A549 (cell line): ENCODE measurements around the gene PLAAT1. TPM values are rescaled to one million over a fixed set of nuclear protein-coding genes. Genes with fewer than 3 reads are reported as not detected.

Source experiments
- ATAC-seq, 2 experiments: fragments of 200-7000 bp in 1 of 2; fragments of >200 bp in 1 of 2; cut with Nextera tagmentation in 1 of 2; cut with Tn5 transposase in 1 of 2; 3 replicates each; pipeline versions ENCODE4 v1.8.0 to v1.9.1; 2018 to 2020; ENCODE audit warnings: mild to moderate bottlenecking in 1 of 2, moderate library complexity in 1 of 2
- CTCF ChIA-PET: fragments of 300-600 bp; sonication (Branson Sonifier 250); formaldehyde crosslinking; extraction: SDS; loops from one replicate; lab custom pipeline; 2021; ENCODE audit warnings: antibody characterized with exemption, inconsistent platforms; lab: Yijun Ruan, JAX
- POLR2A ChIA-PET: fragments of 350-600 bp; formaldehyde crosslinking; extraction: SDS; loops from one replicate; lab custom pipeline; 2021; ENCODE audit warnings: antibody characterized with exemption, inconsistent platforms; lab: Yijun Ruan, JAX
- DNase-seq, 2 experiments: peaks; one replicate each; pipeline versions ENCODE4 v3.0.0 to v3.0.0-alpha.2; 2011 to 2016; ENCODE audit warnings: low read depth in 1 of 2, low spot score in 1 of 2
- FAIRE-seq: peaks from 2 replicates; lab custom pipeline; 2011; peaks lifted over from hg19 to GRCh38; lab: Jason Lieb, UNC
- H3K27ac ChIP-seq, 2 experiments: fragments of >200 bp; sonication (Bioruptor Twin); formaldehyde crosslinking; 3 replicates each; pipeline ENCODE4 v1.5.1; 2016 to 2017
- H3K4me1 ChIP-seq: fragments of >200 bp; sonication (Bioruptor Twin); formaldehyde crosslinking; 3 replicates; pipeline ENCODE4 v1.6.1; 2016
- H3K4me2 ChIP-seq: fragments of >200 bp; sonication (Bioruptor Twin); formaldehyde crosslinking; 3 replicates; pipeline ENCODE4 v1.6.1; 2016
- H3K4me3 ChIP-seq: fragments of >200 bp; sonication (Bioruptor Twin); formaldehyde crosslinking; 3 replicates; pipeline ENCODE4 v1.5.1; 2016
- H3K9me3 ChIP-seq: fragments of >200 bp; sonication (Bioruptor Twin); formaldehyde crosslinking; 3 replicates; pipeline ENCODE4 v1.6.1; 2016
- CBX8 ChIP-seq: fragments of 200-600 bp; sonication (generic); IDR thresholded peaks from 2 replicates; pipeline ENCODE4 v1.6.1; 2016
- CHD4 ChIP-seq: fragments of 200-600 bp; sonication (generic); IDR thresholded peaks from 2 replicates; pipeline ENCODE4 v1.6.1; 2016; ENCODE audit warnings: antibody characterized with exemption, mild to moderate bottlenecking, borderline replicate concordance
- EHF ChIP-seq: fragments of 250-450 bp; sonication (Bioruptor Pico); IDR thresholded peaks from 2 replicates; pipeline ENCODE4 v1.5.0; 2020; ENCODE audit warnings: mild to moderate bottlenecking
- EHMT2 ChIP-seq: fragments of 200-600 bp; sonication (generic); IDR thresholded peaks from 2 replicates; pipeline ENCODE4 v1.6.1; 2016; ENCODE audit warnings: antibody characterized with exemption, low read depth, mild to moderate bottlenecking, moderate library complexity
- EP300 ChIP-seq, 2 experiments: fragments of >200 bp; sonication (Bioruptor Twin); formaldehyde crosslinking; IDR thresholded peaks; 2 replicates in 1 of 2; 3 replicates in 1 of 2; pipeline ENCODE4 v1.6.1; 2016 to 2017
- ESRRA ChIP-seq: fragments of 150-350 bp; IDR thresholded peaks from 2 replicates; pipeline ENCODE4 v1.6.1; 2014; ENCODE audit warnings: mild to moderate bottlenecking, low read length, borderline replicate concordance
- FOSB ChIP-seq: fragments of 250-450 bp; sonication (Bioruptor Pico); IDR thresholded peaks from 2 replicates; pipeline ENCODE4 v1.5.0; 2020; ENCODE audit warnings: mild to moderate bottlenecking, moderate library complexity
- FOSL2 ChIP-seq, 2 experiments: fragments of 450-650 bp in 1 of 2; fragments of >200 bp in 1 of 2; sonication (Bioruptor Twin) in 1 of 2; formaldehyde crosslinking; IDR thresholded peaks; 2 replicates each; pipeline versions ENCODE4 v1.5.0 to v1.6.1; 2016 to 2020; ENCODE audit warnings: mild to moderate bottlenecking in 1 of 2, moderate library complexity in 1 of 2
- FOXS1 ChIP-seq: fragments of 250-450 bp; sonication (Bioruptor Pico); IDR thresholded peaks from 2 replicates; pipeline ENCODE4 v1.5.0; 2020; ENCODE audit warnings: mild to moderate bottlenecking, moderate library complexity
- HEYL ChIP-seq: fragments of 250-450 bp; sonication (Bioruptor Pico); IDR thresholded peaks from 2 replicates; pipeline ENCODE4 v1.8.0; 2021; ENCODE audit warnings: mild to moderate bottlenecking, moderate library complexity
- JUN ChIP-seq, 2 experiments: fragments of >200 bp; sonication (Bioruptor Twin); formaldehyde crosslinking; IDR thresholded peaks; 2 replicates in 1 of 2; 3 replicates in 1 of 2; pipeline ENCODE4 v1.6.1; 2016 to 2017
- KDM5A ChIP-seq: fragments of 200-600 bp; sonication (generic); IDR thresholded peaks from 2 replicates; pipeline ENCODE4 v1.6.1; 2016; ENCODE audit warnings: antibody characterized with exemption, mild to moderate bottlenecking
- MAFK ChIP-seq: fragments of 450-650 bp; IDR thresholded peaks from 2 replicates; pipeline ENCODE4 v1.6.1; 2014; ENCODE audit not compliant: partially characterized antibody
- MYC ChIP-seq: IDR thresholded peaks from 2 replicates; pipeline ENCODE4 v1.6.1; 2012; ENCODE audit warnings: mild to moderate bottlenecking, inconsistent platforms, low read length, improper control_type of control experiment, borderline replicate concordance
- NPAS2 ChIP-seq: fragments of 250-450 bp; sonication (Bioruptor Pico); IDR thresholded peaks from 2 replicates; pipeline ENCODE4 v1.8.0; 2022; ENCODE audit warnings: mild to moderate bottlenecking, moderate library complexity, borderline replicate concordance
- NR3C1 ChIP-seq: fragments of >200 bp; sonication (Bioruptor Twin); formaldehyde crosslinking; IDR thresholded peaks from 3 replicates; pipeline ENCODE4 v1.6.1; 2017
- POLR2AphosphoS2 ChIP-seq: conservative IDR thresholded peaks from 2 replicates; pipeline ENCODE4 v1.6.1; 2012; ENCODE audit warnings: low read length, improper control_type of control experiment, inconsistent platforms
- RAD21 ChIP-seq, 2 experiments: fragments of >200 bp in 1 of 2; sonication (Bioruptor Twin) in 1 of 2; formaldehyde crosslinking in 1 of 2; IDR thresholded peaks in 1 of 2; conservative IDR thresholded peaks in 1 of 2; 2 replicates in 1 of 2; 3 replicates in 1 of 2; pipeline ENCODE4 v1.6.1; 2012 to 2018; ENCODE audit warnings: inconsistent platforms in 1 of 2
- RARB ChIP-seq: fragments of 250-450 bp; sonication (Bioruptor Pico); IDR thresholded peaks from 2 replicates; pipeline ENCODE4 v1.8.0; 2021; ENCODE audit warnings: mild to moderate bottlenecking, moderate library complexity
- RCOR1 ChIP-seq: fragments of 150-350 bp; IDR thresholded peaks from 2 replicates; pipeline ENCODE4 v1.6.1; 2014; ENCODE audit warnings: antibody characterized with exemption, low read length, low read depth
- RNF2 ChIP-seq: fragments of 200-600 bp; sonication (generic); IDR thresholded peaks from 2 replicates; pipeline ENCODE4 v1.6.1; 2016; ENCODE audit warnings: low read depth, mild to moderate bottlenecking, antibody characterized with exemption, moderate library complexity, borderline replicate concordance
- SREBF2 ChIP-seq: fragments of 450-650 bp; IDR thresholded peaks from 2 replicates; pipeline ENCODE4 v1.6.1; 2014; ENCODE audit warnings: mild to moderate bottlenecking, moderate library complexity
- ZC3H11A ChIP-seq: fragments of 450-650 bp; IDR thresholded peaks from 2 replicates; pipeline ENCODE4 v1.6.1; 2014; ENCODE audit warnings: antibody characterized with exemption, mild to moderate bottlenecking
- ZFP36 ChIP-seq: fragments of 450-650 bp; IDR thresholded peaks from 2 replicates; pipeline ENCODE4 v1.6.1; 2014; ENCODE audit warnings: borderline replicate concordance; ENCODE audit not compliant: partially characterized antibody
- ZNF302 ChIP-seq: fragments of 250-450 bp; sonication (Bioruptor Pico); IDR thresholded peaks from 2 replicates; pipeline ENCODE4 v1.9.0; 2021; ENCODE audit warnings: inconsistent platforms, mild to moderate bottlenecking, moderate library complexity
- WGBS: methylation state at CpG from one replicate; pipeline ENCODE4 v1.1.6; 2017; ENCODE audit errors: missing lambda C conversion rate; 5-methylcytosine and 5-hydroxymethylcytosine counted together
- polyA plus RNA-seq, 4 experiments: library from polyadenylated mRNA; depleted of rRNA in 3 of 4; stranded (reverse); fragments of >200 nt; fragmentation: RNase III in 1 of 4; extraction: RNeasy Plus Mini Kit Qiagen cat#74134 plus additional on column Dnase treatment in 1 of 4; gene quantifications; 2 replicates in 3 of 4; 3 replicates in 1 of 4; pipeline ENCODE4 v1.2.3, GENCODE V29; 2011 to 2017
- TF ChIP-seq, protein P1 (sequence below): fragments of >200 bp; sonication (Bioruptor Twin); formaldehyde crosslinking; IDR thresholded peaks from 2 replicates; pipeline ENCODE4 v1.6.1; 2016
- TF ChIP-seq, protein P2 (sequence below): IDR thresholded peaks from 2 replicates; pipeline ENCODE4 v1.6.1; 2012; ENCODE audit warnings: low read depth, borderline replicate concordance
- TF ChIP-seq, protein P3 (sequence below): IDR thresholded peaks from 2 replicates; pipeline ENCODE4 v1.6.1; 2012
- TF ChIP-seq, protein P4 (sequence below): IDR thresholded peaks from 2 replicates; pipeline ENCODE4 v1.6.1; 2012
- TF ChIP-seq, protein P5 (sequence below): fragments of 200-600 bp; sonication (generic); IDR thresholded peaks from 2 replicates; pipeline ENCODE4 v1.6.1; 2016; ENCODE audit warnings: antibody characterized with exemption, mild to moderate bottlenecking, moderate library complexity

Gene PLAAT1
- polyA plus RNA-seq, 2 of the 4 experiments (the other 2 are of a cell fraction): 0.12 TPM; not detected in 1

DNA sequence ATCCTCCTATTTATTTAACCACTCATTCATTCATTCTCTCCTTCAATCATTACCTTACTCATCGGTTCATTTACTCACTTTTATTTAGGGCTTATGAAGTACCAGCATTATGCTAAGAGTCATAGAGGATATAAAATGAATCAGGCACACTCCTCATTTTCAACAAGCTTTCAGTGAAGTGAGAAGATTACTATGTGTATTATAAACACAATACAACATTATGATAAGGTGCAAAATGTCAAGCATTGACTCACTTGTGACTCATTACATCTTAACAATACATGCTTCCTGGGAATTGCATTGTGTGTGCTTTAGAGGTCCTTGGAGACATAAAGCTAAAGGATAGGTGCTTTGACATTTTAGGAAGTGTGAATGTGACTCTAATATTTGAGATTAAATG, 60.4 kb downstream of the PLAAT1 start:
- Histone ChIP-seq H3K4me2 (no peak overlapping the region), H3K9me3 (no peaks in the 10 kb centered on the region), H3K4me3 (no peak overlapping the region), H3K27ac (no peak overlapping the region), H3K4me1 (no peaks in the 10 kb centered on the region)
- no peak for ATAC-seq
- CTCF ChIA-PET: interaction anchor here (1.6 kb wide), 1 partner anchor 255 kb away, joined by 3 read pairs; no protein-coding TSS in a partner anchor
- POLR2A ChIA-PET: no interaction called here
- FAIRE-seq: no peak
- DNase-seq: no peak
- TF ChIP-seq ESRRA (no peak), CHD4 (no peak), NR3C1 (no peak), EP300 (IDR thresholded peaks at IDR 0.05) (no peak), MYC (no peak), ZC3H11A (no peak), CBX8 (no peak), MAFK (no peak), RARB (CRISPR knock-in tag) (no peak), RAD21 (conservative IDR thresholded peaks at IDR 0.05 in 1 of 2, IDR thresholded peaks at IDR 0.05 in 1 of 2) (no peak), NPAS2 (CRISPR knock-in tag) (no peak), EHF (CRISPR knock-in tag) (no peak), HEYL (CRISPR knock-in tag) (no peak)
- TF ChIP-seq, protein P1, sequence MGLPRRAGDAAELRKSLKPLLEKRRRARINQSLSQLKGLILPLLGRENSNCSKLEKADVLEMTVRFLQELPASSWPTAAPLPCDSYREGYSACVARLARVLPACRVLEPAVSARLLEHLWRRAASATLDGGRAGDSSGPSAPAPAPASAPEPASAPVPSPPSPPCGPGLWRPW: no peak
- WGBS: 0% methylated on average over 1 of the region's 1 CpG

DNA sequence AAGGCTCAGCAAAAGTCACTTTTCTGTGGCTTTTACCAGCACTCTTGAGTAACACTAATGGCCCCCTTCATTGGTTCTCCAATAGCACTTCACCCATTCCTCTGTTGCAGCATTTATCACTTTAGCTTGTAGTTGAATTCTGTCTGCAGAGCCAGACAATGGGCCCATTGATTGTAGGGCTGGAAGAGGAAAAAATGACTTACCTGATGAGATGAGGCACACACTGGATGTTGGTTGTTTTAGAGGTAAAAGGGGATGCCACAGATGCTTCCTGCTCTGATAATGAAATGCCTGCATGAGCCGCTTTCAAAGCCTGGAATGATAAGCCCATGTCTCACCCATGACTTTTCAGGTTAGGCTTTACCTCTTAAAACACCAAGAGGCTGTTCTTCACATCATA, 64.3 kb downstream of the PLAAT1 start:
- WGBS: 8% methylated on average over 1 of the region's 1 CpG
- TF ChIP-seq FOSB (no peak), RCOR1 (no peak), RNF2 (no peak), SREBF2 (no peak), POLR2AphosphoS2 (no peak), ZFP36 (no peak), FOXS1 (CRISPR knock-in tag) (no peak), FOSL2 (IDR thresholded peaks at IDR 0.05) (no peak), FOSL2 (CRISPR knock-in tag; IDR thresholded peaks at IDR 0.05) (no peak), ZNF302 (no peak), KDM5A (no peak), MAFK (no peak), JUN (IDR thresholded peaks at IDR 0.05) (no peak), EHMT2 (no peak)
- TF ChIP-seq, protein P2, sequence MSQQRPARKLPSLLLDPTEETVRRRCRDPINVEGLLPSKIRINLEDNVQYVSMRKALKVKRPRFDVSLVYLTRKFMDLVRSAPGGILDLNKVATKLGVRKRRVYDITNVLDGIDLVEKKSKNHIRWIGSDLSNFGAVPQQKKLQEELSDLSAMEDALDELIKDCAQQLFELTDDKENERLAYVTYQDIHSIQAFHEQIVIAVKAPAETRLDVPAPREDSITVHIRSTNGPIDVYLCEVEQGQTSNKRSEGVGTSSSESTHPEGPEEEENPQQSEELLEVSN: no peak
- TF ChIP-seq, protein P3, sequence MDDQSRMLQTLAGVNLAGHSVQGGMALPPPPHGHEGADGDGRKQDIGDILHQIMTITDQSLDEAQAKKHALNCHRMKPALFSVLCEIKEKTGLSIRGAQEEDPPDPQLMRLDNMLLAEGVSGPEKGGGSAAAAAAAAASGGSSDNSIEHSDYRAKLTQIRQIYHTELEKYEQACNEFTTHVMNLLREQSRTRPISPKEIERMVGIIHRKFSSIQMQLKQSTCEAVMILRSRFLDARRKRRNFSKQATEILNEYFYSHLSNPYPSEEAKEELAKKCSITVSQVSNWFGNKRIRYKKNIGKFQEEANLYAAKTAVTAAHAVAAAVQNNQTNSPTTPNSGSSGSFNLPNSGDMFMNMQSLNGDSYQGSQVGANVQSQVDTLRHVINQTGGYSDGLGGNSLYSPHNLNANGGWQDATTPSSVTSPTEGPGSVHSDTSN: no peak
- TF ChIP-seq, protein P4, sequence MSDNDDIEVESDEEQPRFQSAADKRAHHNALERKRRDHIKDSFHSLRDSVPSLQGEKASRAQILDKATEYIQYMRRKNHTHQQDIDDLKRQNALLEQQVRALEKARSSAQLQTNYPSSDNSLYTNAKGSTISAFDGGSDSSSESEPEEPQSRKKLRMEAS: no peak
- TF ChIP-seq, protein P5, sequence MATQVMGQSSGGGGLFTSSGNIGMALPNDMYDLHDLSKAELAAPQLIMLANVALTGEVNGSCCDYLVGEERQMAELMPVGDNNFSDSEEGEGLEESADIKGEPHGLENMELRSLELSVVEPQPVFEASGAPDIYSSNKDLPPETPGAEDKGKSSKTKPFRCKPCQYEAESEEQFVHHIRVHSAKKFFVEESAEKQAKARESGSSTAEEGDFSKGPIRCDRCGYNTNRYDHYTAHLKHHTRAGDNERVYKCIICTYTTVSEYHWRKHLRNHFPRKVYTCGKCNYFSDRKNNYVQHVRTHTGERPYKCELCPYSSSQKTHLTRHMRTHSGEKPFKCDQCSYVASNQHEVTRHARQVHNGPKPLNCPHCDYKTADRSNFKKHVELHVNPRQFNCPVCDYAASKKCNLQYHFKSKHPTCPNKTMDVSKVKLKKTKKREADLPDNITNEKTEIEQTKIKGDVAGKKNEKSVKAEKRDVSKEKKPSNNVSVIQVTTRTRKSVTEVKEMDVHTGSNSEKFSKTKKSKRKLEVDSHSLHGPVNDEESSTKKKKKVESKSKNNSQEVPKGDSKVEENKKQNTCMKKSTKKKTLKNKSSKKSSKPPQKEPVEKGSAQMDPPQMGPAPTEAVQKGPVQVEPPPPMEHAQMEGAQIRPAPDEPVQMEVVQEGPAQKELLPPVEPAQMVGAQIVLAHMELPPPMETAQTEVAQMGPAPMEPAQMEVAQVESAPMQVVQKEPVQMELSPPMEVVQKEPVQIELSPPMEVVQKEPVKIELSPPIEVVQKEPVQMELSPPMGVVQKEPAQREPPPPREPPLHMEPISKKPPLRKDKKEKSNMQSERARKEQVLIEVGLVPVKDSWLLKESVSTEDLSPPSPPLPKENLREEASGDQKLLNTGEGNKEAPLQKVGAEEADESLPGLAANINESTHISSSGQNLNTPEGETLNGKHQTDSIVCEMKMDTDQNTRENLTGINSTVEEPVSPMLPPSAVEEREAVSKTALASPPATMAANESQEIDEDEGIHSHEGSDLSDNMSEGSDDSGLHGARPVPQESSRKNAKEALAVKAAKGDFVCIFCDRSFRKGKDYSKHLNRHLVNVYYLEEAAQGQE: no peak
- Histone ChIP-seq H3K4me2 (no peak overlapping the region), H3K4me1 (no peaks in the 10 kb centered on the region), H3K4me3 (no peak overlapping the region), H3K9me3 (no peaks in the 10 kb centered on the region), H3K27ac (no peak overlapping the region)
- no peak for ATAC-seq
- ChIA-PET CTCF (no interaction called here), POLR2A (no interaction called here)
- no peak for DNase-seq
- FAIRE-seq: no peak
